ENCODE measurements around the gene GPR31.

GRCh38 chr6:167165858-167166471 is 8.2 kb upstream of the GPR31 start:
- TF ChIP-seq ZNF274 (IDR thresholded peaks at IDR 0.05; ENCODE audit: low read depth, low read length) (no peak), YY1 (IDR thresholded peaks at IDR 0.05; ENCODE audit: insufficient read depth, insufficient read length) (no peak), SUZ12 (IDR thresholded peaks at IDR 0.05; ENCODE audit: extremely low read depth, insufficient read depth, insufficient read length) (no peak)
